GM10847 (cell line): ENCODE measurements around the gene C10orf95.

Source experiments
- POLR2A ChIP-seq: IDR thresholded peaks from 2 replicates; pipeline ENCODE4 v1.6.1; 2011; ENCODE audit not compliant: insufficient read length; ENCODE audit errors: extremely low read depth

The C10orf95 gene

DNA sequence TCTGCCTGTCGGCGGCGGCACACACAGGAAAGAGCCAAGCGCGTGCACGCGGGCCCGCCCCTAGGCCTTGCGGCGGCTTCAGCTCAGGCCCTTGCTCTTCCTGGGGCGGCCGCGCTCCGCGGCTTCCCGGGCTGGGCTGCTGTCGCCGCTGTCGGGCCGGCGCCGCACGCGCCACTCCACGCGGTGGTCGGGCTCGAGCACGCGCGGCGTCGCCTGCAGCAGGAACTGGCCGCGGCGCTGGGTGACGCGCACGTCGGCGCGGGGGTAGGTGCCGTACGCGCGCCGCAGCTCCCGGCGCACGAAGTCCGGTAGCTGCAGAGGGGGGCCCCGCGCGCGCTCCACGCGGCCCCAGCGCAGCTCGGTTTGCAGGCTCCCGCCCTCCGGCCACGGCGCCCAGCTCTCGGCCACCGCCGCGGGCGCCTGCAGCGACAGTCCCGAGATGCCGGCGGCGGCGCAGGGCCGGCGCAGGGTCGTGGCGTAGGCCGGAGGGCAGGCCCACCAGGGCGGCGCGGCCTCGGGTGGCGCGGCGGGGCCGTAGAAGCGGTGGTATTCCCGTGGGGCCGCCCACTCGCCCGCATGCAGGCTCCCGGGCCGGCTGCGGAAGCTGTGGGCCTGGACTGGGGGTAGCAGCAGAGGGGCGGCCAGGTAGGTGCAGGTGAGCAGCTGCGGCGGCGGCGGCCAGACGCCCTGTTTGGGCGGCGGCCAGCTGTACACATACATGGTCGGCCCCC is 804 bp downstream of the C10orf95 start:
- peak; percentile 54 for TF ChIP-seq POLR2A

GRCh38 chr10:102450124-102450373 is 1.3 kb downstream of the C10orf95 start:
- TF ChIP-seq POLR2A = no peak

DNA sequence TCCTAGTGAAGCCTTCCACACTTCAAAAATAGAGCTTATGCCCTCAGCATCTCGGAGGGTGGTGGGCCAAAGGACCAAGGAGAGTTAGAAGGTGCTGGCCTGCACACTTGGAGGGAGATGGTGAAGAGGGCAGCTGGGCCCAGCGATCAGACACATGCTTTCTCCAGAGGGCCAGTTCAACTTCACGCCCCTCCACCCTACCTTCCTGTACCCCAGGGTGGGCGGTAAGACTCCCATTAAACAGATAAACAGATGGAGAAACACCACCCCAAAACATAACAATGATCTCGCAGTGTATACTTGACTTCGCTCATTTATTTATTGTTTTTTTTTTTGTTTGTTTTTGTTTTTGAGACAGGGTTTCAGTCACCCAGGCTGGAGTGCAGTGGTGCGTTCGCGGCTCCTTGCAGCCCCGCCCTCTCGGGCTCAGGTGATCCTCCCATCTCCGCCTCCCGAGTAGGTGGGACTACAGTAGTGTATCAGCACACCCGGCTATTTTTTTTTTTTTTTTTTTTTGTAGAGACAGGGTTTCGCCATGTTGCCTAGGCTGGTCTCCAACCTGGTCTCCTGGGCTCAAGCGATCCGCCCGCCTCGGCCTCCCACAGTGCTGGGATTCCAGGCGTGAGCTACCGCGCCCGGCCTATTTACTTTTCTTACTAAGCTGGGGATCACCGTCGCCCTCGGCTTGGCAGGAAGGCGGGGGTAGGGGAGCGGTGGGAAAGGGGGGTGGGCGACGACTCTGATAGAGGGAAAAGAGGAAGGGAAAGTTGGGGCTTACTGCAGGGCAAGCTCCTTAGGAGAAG is 1.8 kb downstream of the C10orf95 start:
- TF ChIP-seq POLR2A = no peak

GRCh38 chr10:102444851-102445250 is 6.5 kb downstream of the C10orf95 start:
- TF ChIP-seq POLR2A = no peak

DNA sequence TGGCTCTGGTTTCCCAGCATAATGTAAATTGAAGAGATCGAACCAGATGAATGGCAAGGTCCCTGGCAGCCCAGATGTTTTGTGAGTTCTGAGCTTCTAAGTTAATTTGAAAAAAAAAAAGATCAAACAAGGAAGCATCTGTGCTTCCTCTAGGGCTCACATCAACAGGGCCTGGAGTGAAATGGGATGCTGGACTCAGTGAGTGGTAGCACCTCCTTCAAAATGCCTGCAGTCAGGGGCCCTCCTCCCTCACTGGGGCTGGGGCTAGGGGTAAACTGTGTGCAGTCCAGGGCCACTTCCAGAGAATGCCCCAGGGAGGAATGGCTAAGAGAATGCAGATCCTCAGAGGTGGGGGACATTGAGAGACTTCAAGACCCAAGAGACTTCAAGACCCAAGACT is 13.0 kb downstream of the C10orf95 start:
- no peak for TF ChIP-seq POLR2A

DNA sequence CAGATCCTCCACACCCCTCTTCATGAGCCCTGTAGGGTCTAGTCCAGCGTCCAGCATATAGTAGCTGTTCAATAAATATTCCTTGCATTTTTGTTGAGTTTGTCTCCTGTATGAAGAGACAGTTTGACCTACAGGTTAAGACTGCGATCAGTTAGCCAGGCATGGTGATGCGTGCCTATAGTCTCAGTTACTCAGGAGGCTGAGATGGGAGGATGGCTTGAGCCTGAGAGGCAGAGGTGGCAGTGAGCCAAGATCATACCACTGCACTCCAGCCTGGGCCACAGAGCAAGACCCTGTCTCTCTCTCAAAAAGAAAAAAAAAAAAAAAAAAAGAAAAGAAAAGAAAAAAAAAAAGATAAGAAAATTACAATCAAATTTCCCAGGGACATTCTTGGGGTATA is 13.8 kb downstream of the C10orf95 start:
- TF ChIP-seq POLR2A = no peak

- TF ChIP-seq POLR2A = no peak
Measured at GRCh38 chr10:102436312-102436711, 15.0 kb downstream of the C10orf95 start.

- peak; percentile 21 for TF ChIP-seq POLR2A
Measured at GRCh38 chr10:102435529-102436233, 15.7 kb downstream of the C10orf95 start.

DNA sequence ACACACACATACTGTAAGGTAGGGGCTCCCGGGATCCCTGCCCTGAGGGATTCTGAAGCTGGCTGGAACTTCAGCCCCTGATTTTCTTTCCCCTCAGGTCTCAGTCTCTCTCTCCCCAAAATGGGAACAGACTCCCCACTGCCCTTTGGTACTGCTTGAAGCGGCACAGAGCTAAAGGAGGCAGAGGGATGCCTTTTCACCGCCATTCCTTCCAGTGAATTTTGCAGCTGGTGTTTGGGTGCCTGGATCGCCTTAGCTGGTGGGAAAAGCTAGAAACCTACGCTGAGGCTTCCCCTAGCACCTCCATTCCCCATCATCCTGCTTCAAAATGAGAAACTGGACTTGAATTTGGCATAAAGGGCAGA is 16.2 kb downstream of the C10orf95 start:
- no peak for TF ChIP-seq POLR2A

DNA sequence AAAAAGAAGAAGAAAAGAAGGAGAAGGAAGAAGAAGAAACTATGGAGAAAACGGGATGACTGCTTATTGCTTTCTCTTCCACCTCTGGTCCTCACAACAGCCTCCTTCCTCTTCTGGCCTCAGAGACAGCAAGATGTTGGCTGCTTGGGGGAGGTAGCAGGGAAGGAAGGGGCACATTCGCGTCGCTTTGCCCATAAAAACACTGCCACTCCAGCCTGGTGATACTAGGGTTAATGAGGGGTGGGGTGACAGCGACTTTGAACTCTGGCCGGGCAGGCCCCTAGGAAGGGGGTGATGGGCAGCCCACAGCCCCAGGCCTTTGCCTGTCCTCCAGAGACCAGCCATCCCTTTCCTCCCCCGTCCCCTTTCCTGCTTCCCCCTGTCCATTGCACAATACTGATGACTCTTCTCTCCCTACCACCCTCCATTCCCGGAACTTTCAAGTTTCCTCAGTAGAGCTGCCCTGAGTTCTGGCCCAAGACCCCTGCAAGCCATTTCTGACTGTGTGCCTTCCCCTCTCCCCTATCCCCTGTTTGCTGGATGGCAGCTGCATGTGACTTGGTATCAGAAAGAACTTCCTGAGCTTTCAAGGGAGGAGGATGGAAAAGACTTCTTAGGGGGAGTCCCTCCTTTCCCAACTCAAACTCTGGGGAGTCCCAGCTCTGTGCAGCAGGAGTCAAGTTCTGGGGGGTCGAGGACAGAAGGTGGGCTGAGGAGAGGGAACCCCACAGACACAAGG is 16.8 kb downstream of the C10orf95 start:
- no peak for TF ChIP-seq POLR2A

- TF ChIP-seq POLR2A = no peak
Measured at GRCh38 chr10:102433619-102434046, 17.7 kb downstream of the C10orf95 start.

DNA sequence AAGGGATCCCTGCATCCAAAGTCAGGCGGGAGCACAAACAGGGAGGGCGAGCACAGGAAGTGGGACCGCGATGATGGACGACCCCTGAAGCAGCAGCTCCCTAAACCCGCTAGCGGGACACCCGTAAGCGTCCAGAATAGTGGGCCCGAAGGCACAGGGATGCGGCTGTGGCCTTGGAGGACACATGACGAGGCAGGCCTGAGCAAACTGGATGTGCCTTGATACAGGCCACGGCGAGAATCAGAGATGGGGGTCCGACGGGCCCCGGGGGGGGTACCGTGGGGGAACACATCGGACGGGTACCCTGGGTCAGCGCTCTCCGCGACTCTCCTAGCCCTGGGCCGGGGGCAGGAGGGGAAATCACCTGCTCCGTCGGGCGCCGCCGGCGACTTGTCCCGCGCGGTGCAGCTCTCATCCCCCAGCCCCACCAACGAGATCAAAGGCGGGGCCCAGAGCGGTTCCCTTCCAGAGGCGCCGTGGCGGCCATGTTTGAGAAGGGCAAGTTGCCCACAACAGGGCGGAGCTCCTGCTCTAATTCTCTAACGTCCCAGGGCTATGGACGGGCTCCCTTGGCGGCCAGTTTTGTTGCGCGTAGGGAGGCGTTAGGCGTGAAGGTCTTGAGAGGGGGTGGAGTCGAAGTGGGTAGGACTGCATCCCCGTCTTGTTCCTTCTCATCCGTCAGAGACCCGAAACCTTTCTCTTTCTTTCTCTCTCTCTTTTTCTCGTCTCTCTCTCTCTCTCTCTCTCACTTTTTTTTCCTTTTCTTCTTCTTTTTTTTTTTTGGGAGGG is 19.0 kb downstream of the C10orf95 start, which contains the start of gene CUEDC2:
TSS of gene CUEDC2 (minus strand) at position 413 of the 789 bp plus-strand sequence. CDS start 7,386 bp downstream, outside the sequence.
- peak; percentile 69 for TF ChIP-seq POLR2A

GRCh38 chr10:102431452-102432124 is 19.8 kb downstream of the C10orf95 start:
- no peak for TF ChIP-seq POLR2A

GRCh38 chr10:102429468-102429867 is 21.9 kb downstream of the C10orf95 start:
- no peak for TF ChIP-seq POLR2A
